Dermis microvascular lymphatic vessel endothelial cell (primary cell): ENCODE measurements around the gene ABCD1. TPM values are rescaled to one million over a fixed set of nuclear protein-coding genes. Genes with fewer than 3 reads are reported as not detected.
A peak's percentile ranks its signal among the peaks of the same experiment; 100 is the strongest.
"Not testable (repeated sequence)": the region's sequence is repeated elsewhere in the genome, so short reads cannot be mapped to it uniquely, and the experiment has no call there.

Experiments used
- DNase-seq, 2 donors: peaks; one replicate each; pipeline versions ENCODE4 v3.0.0 to v3.0.0-alpha.2; 2010; ENCODE audit warnings: low read depth in 2 of 2
- total RNA-seq: library from RNA; depleted of rRNA; stranded (reverse); fragments of >200 nt; gene quantifications from 2 replicates; pipeline ENCODE4 v1.2.1, GENCODE V29; 2014

ABCD1 gene
- total RNA-seq, 1 donor from 2014 or later: 6.2 TPM

GRCh38 chrX:153709726-153710674 is 14.7 kb upstream of the ABCD1 start:
- no peak for DNase-seq

- DNase-seq: no peak
Observed at GRCh38 chrX:153714256-153714655, 10.4 kb upstream of the ABCD1 start.

GRCh38 chrX:153717445-153717844 is 7.2 kb upstream of the ABCD1 start:
- DNase-seq: no peak

GRCh38 chrX:153719238-153719637 is 5.4 kb upstream of the ABCD1 start:
- DNase-seq: no peak

- no peak for DNase-seq
Observed at GRCh38 chrX:153719701-153720100, 5.0 kb upstream of the ABCD1 start.

- DNase-seq: peak in 1 of 2 donors; percentile 44
Observed at GRCh38 chrX:153722704-153723350, 1.8 kb upstream of the ABCD1 start.

GRCh38 chrX:153723351-153724251 is 1.1 kb upstream of the ABCD1 start:
- DNase-seq: peak; percentile 72 to 73

GRCh38 chrX:153725039-153725831 is 579 bp downstream of the ABCD1 start:
- DNase-seq: no peak

GRCh38 chrX:153725832-153726285 is 1.2 kb downstream of the ABCD1 start:
- DNase-seq: no peak

- peak in 1 of 2 donors; percentile 65 for DNase-seq
Observed at GRCh38 chrX:153726286-153727122, 1.8 kb downstream of the ABCD1 start.

- peak in 1 of 2 donors; percentile 13 for DNase-seq
Observed at GRCh38 chrX:153727123-153727931, 2.7 kb downstream of the ABCD1 start.

GRCh38 chrX:153728095-153728494 is 3.4 kb downstream of the ABCD1 start:
- DNase-seq: no peak

- DNase-seq: no peak
Observed at GRCh38 chrX:153728951-153729631, 4.4 kb downstream of the ABCD1 start.

GRCh38 chrX:153730115-153730514 is 5.5 kb downstream of the ABCD1 start:
- not testable (repeated sequence) for DNase-seq

GRCh38 chrX:153731117-153731844 is 6.6 kb downstream of the ABCD1 start:
- no peak for DNase-seq

- no peak for DNase-seq
Observed at GRCh38 chrX:153731845-153732215, 7.2 kb downstream of the ABCD1 start.

GRCh38 chrX:153732401-153732800 is 7.7 kb downstream of the ABCD1 start:
- DNase-seq: peak in 1 of 2 donors; percentile 29
